HUES48 (cell line): ENCODE results near the gene PSMC5.

Source experiments
- H3K27ac ChIP-seq: one replicate; pipeline ENCODE4 v1.7.0; 2013; ENCODE audit warnings: low read depth, low read length, inconsistent platforms
- H3K27me3 ChIP-seq: 2 replicates; pipeline ENCODE4 v1.6.1; 2013; ENCODE audit warnings: mild to moderate bottlenecking, low read length; ENCODE audit not compliant: control insufficient read depth, insufficient read depth
- H3K36me3 ChIP-seq: 2 replicates; pipeline ENCODE4 v1.6.1; 2013; ENCODE audit warnings: low read length; ENCODE audit not compliant: control insufficient read depth, insufficient read depth
- H3K4me1 ChIP-seq: 2 replicates; pipeline ENCODE4 v1.6.1; 2013; ENCODE audit warnings: mild to moderate bottlenecking, low read length; ENCODE audit not compliant: control insufficient read depth, insufficient read depth
- H3K4me3 ChIP-seq: 2 replicates; pipeline ENCODE4 v1.5.1; 2013; ENCODE audit warnings: mild to moderate bottlenecking, low read depth, low read length
- H3K9ac ChIP-seq: 2 replicates; pipeline ENCODE4 v1.6.1; 2013; ENCODE audit warnings: mild to moderate bottlenecking, low read depth, low read length, moderate library complexity
- H3K9me3 ChIP-seq: 2 replicates; pipeline ENCODE4 v1.6.1; 2013; ENCODE audit warnings: low read length; ENCODE audit not compliant: control insufficient read depth, insufficient read depth

Gene PSMC5

DNA sequence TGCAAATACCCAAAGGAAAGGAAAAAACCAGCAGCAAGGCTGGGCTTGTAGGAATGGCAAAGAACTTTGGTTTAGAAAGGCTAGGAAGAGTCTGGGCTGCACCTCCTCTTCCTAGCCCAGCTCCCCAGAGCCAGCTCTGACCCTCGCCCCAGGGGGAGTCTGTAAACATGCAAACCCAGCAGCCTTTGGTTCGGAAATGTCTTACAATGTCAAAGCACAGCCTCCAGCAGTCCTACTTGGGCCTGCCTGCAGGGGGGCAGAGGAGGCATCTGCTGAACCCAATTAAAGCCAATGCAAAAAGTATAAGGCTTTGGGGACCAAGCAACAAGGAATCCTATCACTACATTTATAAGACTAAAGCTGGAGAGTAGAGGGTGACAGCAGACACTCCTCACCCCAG, 5.2 kb downstream of the PSMC5 start:
- Histone ChIP-seq H3K4me1 (peaks cover 7% of the 10 kb centered on the region; the same call in 1 of the 2 replicates), H3K9me3 (no peaks in the 10 kb centered on the region), H3K4me3 (no peak overlapping the region), H3K27me3 (no peaks in the 10 kb centered on the region), H3K36me3 (peaks cover 91% of the 10 kb centered on the region), H3K9ac (no peak overlapping the region), H3K27ac (no peak overlapping the region)

GRCh38 chr17:63833026-63833740, 6.0 kb downstream of the PSMC5 start:
- Histone ChIP-seq H3K4me3 (no peak overlapping the region), H3K27ac (no peak overlapping the region)

GRCh38 chr17:63833741-63834373, 6.6 kb downstream of the PSMC5 start:
- Histone ChIP-seq H3K27me3 (no peaks in the 10 kb centered on the region), H3K36me3 (peaks cover 84% of the 10 kb centered on the region), H3K9ac (no peak overlapping the region), H3K27ac (no peak overlapping the region), H3K4me1 (peaks cover 7% of the 10 kb centered on the region), H3K4me3 (no peak overlapping the region), H3K9me3 (no peaks in the 10 kb centered on the region)

More at GRCh38 chr17:63833026-63833740, 6.0 kb downstream of the PSMC5 start:
- Histone ChIP-seq H3K9me3 (no peaks in the 10 kb centered on the region), H3K4me1 (peaks cover 7% of the 10 kb centered on the region; the same call in 1 of the 2 replicates), H3K27me3 (no peaks in the 10 kb centered on the region), H3K36me3 (peaks cover 90% of the 10 kb centered on the region), H3K9ac (no peak overlapping the region)

DNA sequence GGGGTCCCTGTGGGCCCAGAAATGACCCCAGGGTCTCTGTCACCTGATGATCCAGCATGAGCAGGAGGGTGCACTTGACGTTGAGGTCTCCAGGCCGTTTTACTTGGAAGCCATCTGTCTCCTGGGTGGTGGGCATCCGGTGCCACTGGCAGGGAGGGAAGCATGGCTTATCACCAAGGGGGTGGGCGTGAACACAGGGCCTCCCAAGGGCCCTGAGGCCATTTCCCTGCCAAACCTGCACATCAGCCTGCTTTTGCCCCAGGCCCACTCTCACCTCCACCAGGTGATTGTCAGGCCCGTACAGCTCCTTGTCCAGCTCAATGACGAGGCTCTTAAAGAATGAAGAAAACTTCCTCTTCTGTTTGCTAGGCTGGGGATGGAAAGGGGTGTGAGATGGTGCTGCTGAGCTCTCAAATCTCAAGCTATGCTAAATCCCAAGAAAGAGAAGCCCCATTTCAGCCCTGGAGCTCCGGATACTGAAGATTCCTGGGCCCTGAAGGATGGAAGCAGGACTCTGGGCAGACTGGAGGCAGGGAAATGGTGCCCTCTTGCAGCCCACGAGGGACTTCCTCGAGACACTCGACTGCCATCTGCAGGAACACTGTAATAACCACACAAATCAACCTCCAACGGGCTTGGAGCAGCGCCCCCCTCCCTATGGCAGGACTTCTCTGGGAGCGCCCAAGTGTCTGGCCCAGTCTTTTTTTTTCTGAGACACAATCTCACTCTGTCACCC, 7.4 kb downstream of the PSMC5 start:
- H3K27ac ChIP-seq = no peak overlapping the region
- no peak overlapping the region for H3K9ac ChIP-seq

GRCh38 chr17:63835167-63835720, 8.0 kb downstream of the PSMC5 start:
- peaks cover 15% of the 10 kb centered on the region for H3K4me1 ChIP-seq
- no peak overlapping the region for H3K4me3 ChIP-seq
- H3K36me3 ChIP-seq = peaks cover 70% of the 10 kb centered on the region
- no peaks in the 10 kb centered on the region for H3K27me3 ChIP-seq
- H3K27ac ChIP-seq = no peak overlapping the region
- H3K9ac ChIP-seq = no peak overlapping the region
- H3K9me3 ChIP-seq = no peaks in the 10 kb centered on the region

More for the DNA sequence above, 7.4 kb downstream of the PSMC5 start:
- Histone ChIP-seq H3K27me3 (no peaks in the 10 kb centered on the region), H3K36me3 (peaks cover 76% of the 10 kb centered on the region), H3K9me3 (no peaks in the 10 kb centered on the region), H3K4me1 (peaks cover 15% of the 10 kb centered on the region), H3K4me3 (no peak overlapping the region)

GRCh38 chr17:63836811-63837210, 9.6 kb downstream of the PSMC5 start:
- Histone ChIP-seq H3K27ac (no peak overlapping the region), H3K36me3 (peaks cover 54% of the 10 kb centered on the region), H3K9ac (no peak overlapping the region), H3K4me3 (no peak overlapping the region), H3K27me3 (no peaks in the 10 kb centered on the region), H3K4me1 (peaks cover 29% of the 10 kb centered on the region), H3K9me3 (no peaks in the 10 kb centered on the region)

DNA sequence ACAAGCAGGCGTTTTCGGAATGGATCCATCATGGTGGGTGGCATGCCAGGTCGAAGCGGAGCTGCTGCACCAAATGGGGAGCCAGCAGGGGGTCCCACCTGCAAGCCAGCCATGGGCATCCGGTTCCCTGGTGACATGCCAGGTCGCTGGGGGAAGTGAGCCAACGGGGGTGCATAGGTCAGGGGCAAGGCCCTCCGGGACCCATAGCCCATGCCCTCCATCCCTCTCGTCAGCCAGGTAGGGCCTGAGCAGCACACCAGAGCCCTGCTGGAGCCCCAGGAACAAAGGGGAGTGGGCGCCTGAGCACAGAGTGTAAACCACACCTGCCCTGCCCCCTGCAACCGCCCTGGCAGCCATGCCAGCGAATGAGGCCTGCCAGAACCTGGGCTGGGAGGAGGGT, 10.2 kb downstream of the PSMC5 start:
- no peaks in the 10 kb centered on the region for H3K27me3 ChIP-seq
- peaks cover 47% of the 10 kb centered on the region for H3K36me3 ChIP-seq
- no peak overlapping the region for H3K4me3 ChIP-seq
- H3K9me3 ChIP-seq = no peaks in the 10 kb centered on the region
- H3K9ac ChIP-seq = no peak overlapping the region
- peaks cover 29% of the 10 kb centered on the region for H3K4me1 ChIP-seq
- no peak overlapping the region for H3K27ac ChIP-seq

- no peak overlapping the region for H3K4me3 ChIP-seq
- H3K27ac ChIP-seq = peak overlapping the region; percentile 31
- H3K27me3 ChIP-seq = no peaks in the 10 kb centered on the region
- H3K9me3 ChIP-seq = no peaks in the 10 kb centered on the region
- H3K9ac ChIP-seq = no peak overlapping the region
- peaks cover 41% of the 10 kb centered on the region for H3K36me3 ChIP-seq
- H3K4me1 ChIP-seq = peaks cover 29% of the 10 kb centered on the region
Observed at GRCh38 chr17:63837962-63838600, 10.8 kb downstream of the PSMC5 start.

DNA sequence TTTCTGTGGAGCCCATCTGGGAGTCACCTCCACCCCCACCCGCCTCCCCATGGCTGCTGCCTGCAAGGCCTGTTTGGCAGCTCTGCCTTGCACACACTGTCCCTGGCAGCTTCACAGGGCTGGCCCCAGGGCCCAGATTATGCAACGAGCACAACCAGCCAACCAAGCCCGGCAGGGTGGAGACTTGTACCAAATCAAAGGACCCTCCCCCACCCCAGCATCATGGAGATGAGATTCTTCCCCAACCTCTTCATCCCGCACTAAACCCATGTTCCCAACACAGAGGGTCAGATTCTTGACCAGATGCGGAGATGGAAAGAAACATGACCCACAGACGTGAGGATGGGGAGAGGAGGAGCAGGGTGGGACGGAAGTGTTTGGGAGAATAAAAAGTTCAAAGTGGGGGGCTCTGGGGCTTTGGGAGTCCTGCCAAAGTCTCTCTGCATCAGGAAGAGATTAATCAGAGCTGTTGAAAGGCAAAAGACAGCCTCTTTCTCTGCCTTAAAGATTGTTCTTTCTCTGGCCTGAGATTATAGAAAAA, 11.5 kb downstream of the PSMC5 start:
- Histone ChIP-seq H3K9ac (no peak overlapping the region), H3K36me3 (peaks cover 35% of the 10 kb centered on the region), H3K9me3 (no peaks in the 10 kb centered on the region), H3K27me3 (no peaks in the 10 kb centered on the region), H3K27ac (peak overlapping the region; percentile 80), H3K4me1 (peaks cover 29% of the 10 kb centered on the region), H3K4me3 (peak overlapping the region; percentile 7; the same call in 1 of the 2 replicates)

DNA sequence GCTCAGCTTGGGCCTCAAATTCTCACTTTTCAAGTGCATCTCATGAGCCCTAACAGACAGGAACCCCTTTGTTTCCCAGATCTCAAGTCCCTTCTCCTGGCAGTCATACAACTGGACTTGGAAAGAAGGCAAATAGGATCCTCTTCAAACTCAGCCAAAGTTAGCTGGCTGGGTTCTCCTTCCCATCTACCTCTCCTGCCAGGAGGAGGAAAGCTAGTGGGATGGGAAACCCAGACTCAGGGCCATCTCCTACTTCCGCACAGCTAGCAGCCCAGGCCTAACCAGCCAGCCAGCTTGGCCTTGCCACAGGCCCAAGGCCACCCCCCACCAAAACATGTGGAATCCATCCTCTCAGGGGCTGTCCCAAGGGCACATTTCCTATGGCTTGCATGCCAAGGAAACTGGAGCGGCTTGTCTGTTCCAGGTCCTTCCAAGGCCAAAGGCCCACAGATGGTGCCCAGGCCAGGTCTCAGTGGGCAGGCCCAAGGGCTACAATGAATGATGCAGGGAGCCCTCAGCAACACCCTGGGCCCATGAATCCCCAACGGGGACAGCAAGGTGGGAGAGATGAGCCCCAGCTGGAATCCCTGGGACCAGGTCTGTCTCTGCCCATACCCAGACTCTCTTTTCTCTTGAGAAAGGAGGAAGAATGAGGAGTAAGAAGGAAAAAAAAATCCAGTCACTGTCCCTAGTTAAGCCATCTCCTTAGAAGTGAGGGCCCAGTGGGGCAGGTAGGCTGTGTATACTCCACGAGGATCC, 13.5 kb downstream of the PSMC5 start:
- peaks cover 29% of the 10 kb centered on the region for H3K4me1 ChIP-seq
- no peaks in the 10 kb centered on the region for H3K27me3 ChIP-seq
- peaks cover 16% of the 10 kb centered on the region for H3K36me3 ChIP-seq
- no peak overlapping the region for H3K27ac ChIP-seq
- no peaks in the 10 kb centered on the region for H3K9me3 ChIP-seq
- H3K4me3 ChIP-seq = peak overlapping the region; percentile 83
- H3K9ac ChIP-seq = no peak overlapping the region
